H1 (cell line): Measurements from ENCODE around the gene TMEM168. TPM values are rescaled to one million over a fixed set of nuclear protein-coding genes. Genes with fewer than 3 reads are reported as not detected.

Source experiments
- CTCF ChIA-PET: fragments of 300-600 bp; sonication (Branson Sonifier 250); formaldehyde crosslinking; loops from one replicate; lab custom pipeline; 2021; ENCODE audit not compliant: partially characterized antibody; lab: Charles Lee
- POLR2A ChIA-PET: fragments of 300-600 bp; sonication (Branson Sonifier 250); formaldehyde crosslinking; loops from one replicate; lab custom pipeline; 2021; ENCODE audit warnings: inconsistent platforms; ENCODE audit not compliant: partially characterized antibody; lab: Charles Lee
- DNase-seq, 2 experiments: peaks; one replicate each; pipeline versions ENCODE4 v3.0.0 to v3.0.0-alpha.2; 2010 to 2022; ENCODE audit warnings: low spot score in 2 of 2, low read depth in 1 of 2, mixed read lengths in 1 of 2
- FAIRE-seq: peaks from 2 replicates; lab custom pipeline; 2011; peaks lifted over from hg19 to GRCh38; lab: Jason Lieb, UNC
- H2AFZ ChIP-seq: 2 replicates; pipeline ENCODE4 v1.8.1; 2012; ENCODE audit warnings: low read length, inconsistent platforms
- H2AK5ac ChIP-seq: 2 replicates; pipeline ENCODE4 v1.6.1; 2013; ENCODE audit warnings: low read depth, low read length
- H2BK120ac ChIP-seq: replicated peaks from 2 replicates; pipeline ENCODE3; 2013; ENCODE audit warnings: low read depth, low read length, inconsistent platforms
- H2BK12ac ChIP-seq: 2 replicates; pipeline ENCODE4 v1.6.1; 2013; ENCODE audit warnings: low read depth, low read length
- H2BK15ac ChIP-seq: 2 replicates; pipeline ENCODE4 v1.6.1; 2013; ENCODE audit warnings: low read length
- H2BK20ac ChIP-seq: 2 replicates; pipeline ENCODE4 v1.6.1; 2013; ENCODE audit warnings: low read length
- H2BK5ac ChIP-seq: 2 replicates; pipeline ENCODE4 v1.6.1; 2013; ENCODE audit warnings: low read depth, low read length
- H3K14ac ChIP-seq: 2 replicates; pipeline ENCODE4 v1.6.1; 2013; ENCODE audit warnings: inconsistent platforms; ENCODE audit not compliant: insufficient read length
- H3K18ac ChIP-seq: 2 replicates; pipeline ENCODE4 v1.6.1; 2013; ENCODE audit warnings: low read length; ENCODE audit errors: extremely low read depth
- H3K23ac ChIP-seq: 2 replicates; pipeline ENCODE4 v1.6.1; 2013; ENCODE audit warnings: inconsistent platforms; ENCODE audit not compliant: insufficient read length
- H3K23me2 ChIP-seq: 2 replicates; pipeline ENCODE4 v1.6.1; 2013; ENCODE audit warnings: low read depth, low read length
- H3K27ac ChIP-seq: 2 replicates; pipeline ENCODE4 v1.6.1; 2011; ENCODE audit warnings: low read depth, low read length, inconsistent platforms
- H3K27me3 ChIP-seq, 4 experiments: replicated peaks in 1 of 4; 1 replicate in 1 of 4; 2 replicates in 3 of 4; pipeline versions ENCODE4 v1.6.1 to v1.8.1; 2011 to 2013; ENCODE audit warnings: low read length in 3 of 4, mild to moderate bottlenecking in 3 of 4, inconsistent platforms in 2 of 4, mixed read lengths in 2 of 4, moderate library complexity in 1 of 4; ENCODE audit not compliant: control insufficient read depth in 3 of 4, insufficient read depth in 3 of 4; ENCODE audit errors: extremely low read depth in 1 of 4
- H3K36me3 ChIP-seq, 4 experiments: 2 replicates each; pipeline versions ENCODE4 v1.6.1 to v1.8.1; 2011 to 2013; ENCODE audit warnings: mild to moderate bottlenecking in 4 of 4, low read length in 3 of 4, moderate library complexity in 2 of 4, control low read depth in 1 of 4, inconsistent platforms in 1 of 4; ENCODE audit not compliant: insufficient read depth in 4 of 4, control insufficient read depth in 2 of 4
- H3K4ac ChIP-seq: replicated peaks from 2 replicates; pipeline ENCODE3; 2013; ENCODE audit warnings: low read length, low read depth, mixed read lengths, inconsistent platforms; ENCODE audit not compliant: insufficient read length
- H3K4me1 ChIP-seq, 4 experiments: replicated peaks in 1 of 4; 1 replicate in 1 of 4; 2 replicates in 3 of 4; pipeline versions ENCODE4 v1.6.1 to v1.8.1; 2011 to 2013; ENCODE audit warnings: low read length in 3 of 4, inconsistent platforms in 2 of 4, mixed read lengths in 1 of 4; ENCODE audit not compliant: insufficient read depth in 4 of 4, control insufficient read depth in 3 of 4
- H3K4me2 ChIP-seq, 2 experiments: 2 replicates each; pipeline versions ENCODE4 v1.6.1 to v1.8.1; 2011 to 2013; ENCODE audit warnings: low read depth in 2 of 2, low read length in 2 of 2, control low read depth in 1 of 2, inconsistent platforms in 1 of 2, mild to moderate bottlenecking in 1 of 2; ENCODE audit not compliant: insufficient read depth in 1 of 2
- H3K4me3 ChIP-seq, 4 experiments: fragments of 200-600, 300-600 bp in 1 of 4; sonication (generic), shearing (Covaris generic), sonication (Bioruptor Twin) in 1 of 4; 2 replicates each; pipeline versions ENCODE4 v1.5.1 to v1.8.1; 2011 to 2016; ENCODE audit warnings: low read length in 4 of 4, low read depth in 3 of 4, control low read depth in 2 of 4, inconsistent platforms in 2 of 4, mild to moderate bottlenecking in 2 of 4, mixed read lengths in 1 of 4, moderate library complexity in 1 of 4; ENCODE audit not compliant: insufficient read depth in 2 of 4; ENCODE audit errors: extremely low read depth in 1 of 4
- H3K56ac ChIP-seq: replicated peaks from 2 replicates; pipeline ENCODE3; 2013; ENCODE audit warnings: low read depth, mild to moderate bottlenecking, mixed read lengths, low read length, inconsistent platforms; ENCODE audit not compliant: insufficient read length
- H3K79me1 ChIP-seq: 2 replicates; pipeline ENCODE4 v1.6.1; 2013; ENCODE audit warnings: low read depth, low read length, control low read depth
- H3K79me2 ChIP-seq, 2 experiments: 2 replicates each; pipeline versions ENCODE4 v1.6.1 to v1.8.1; 2012 to 2013; ENCODE audit warnings: low read length in 2 of 2, mild to moderate bottlenecking in 2 of 2, inconsistent platforms in 1 of 2; ENCODE audit not compliant: insufficient read depth in 2 of 2, control insufficient read depth in 1 of 2
- H3K9ac ChIP-seq, 4 experiments: replicated peaks in 1 of 4; 1 replicate in 1 of 4; 2 replicates in 3 of 4; pipeline versions ENCODE4 v1.6.1 to v1.8.1; 2011 to 2013; ENCODE audit warnings: low read depth in 3 of 4, low read length in 3 of 4, control low read depth in 2 of 4, mild to moderate bottlenecking in 2 of 4, moderate library complexity in 2 of 4, inconsistent platforms in 1 of 4; ENCODE audit errors: extremely low read depth in 1 of 4
- H3K9me3 ChIP-seq, 2 experiments: 2 replicates each; pipeline versions ENCODE4 v1.6.1 to v1.8.1; 2012 to 2013; ENCODE audit warnings: mild to moderate bottlenecking in 2 of 2, moderate library complexity in 2 of 2, control low read depth in 1 of 2, inconsistent platforms in 1 of 2, low read depth in 1 of 2, low read length in 1 of 2, mixed read lengths in 1 of 2; ENCODE audit not compliant: insufficient read depth in 2 of 2
- H4K20me1 ChIP-seq, 2 experiments: replicated peaks in 1 of 2; 2 replicates each; pipeline versions ENCODE3 to v1.8.1; 2011 to 2013; ENCODE audit warnings: inconsistent platforms in 2 of 2, low read length in 2 of 2, mild to moderate bottlenecking in 1 of 2; ENCODE audit not compliant: insufficient read depth in 2 of 2, control insufficient read depth in 1 of 2
- H4K5ac ChIP-seq: 2 replicates; pipeline ENCODE4 v1.6.1; 2013; ENCODE audit warnings: low read length, low read depth, mixed read lengths, inconsistent platforms; ENCODE audit not compliant: insufficient read length
- H4K8ac ChIP-seq: 2 replicates; pipeline ENCODE4 v1.8.0; 2013; ENCODE audit warnings: mild to moderate bottlenecking, moderate library complexity, low read length, inconsistent platforms; ENCODE audit not compliant: insufficient read depth; ENCODE audit errors: extremely low read depth
- H4K91ac ChIP-seq: replicated peaks from 2 replicates; pipeline ENCODE3; 2013; ENCODE audit warnings: low read length, mixed read lengths, inconsistent platforms; ENCODE audit not compliant: insufficient read length
- CBX5 ChIP-seq: fragments of 300-800, 300-1000 bp; sonication (generic); IDR thresholded peaks from 2 replicates; pipeline ENCODE4 v1.7.1; 2016; ENCODE audit warnings: antibody characterized with exemption, low read length, low read depth
- CHD2 ChIP-seq: IDR thresholded peaks from 2 replicates; pipeline ENCODE4 v1.6.1; 2012; ENCODE audit warnings: low read length, improper control_type of control experiment
- SAP30 ChIP-seq: fragments of 300-600 bp; sonication (generic); IDR thresholded peaks from 2 replicates; pipeline ENCODE4 v1.7.1; 2012; ENCODE audit warnings: low read length, moderate library complexity, mild to moderate bottlenecking, inconsistent platforms; ENCODE audit not compliant: insufficient read depth, insufficient replicate concordance
- SP2 ChIP-seq: IDR thresholded peaks from 2 replicates; pipeline ENCODE4 v1.6.1; 2012; ENCODE audit warnings: mild to moderate bottlenecking, low read length, inconsistent platforms
- WGBS, 2 experiments: shearing (Covaris generic) in 1 of 2; methylation state at CpG; one replicate each; pipeline versions ENCODE4 v1.1.6 to v1.1.7; 2013 to 2015; ENCODE audit warnings: low lambda C conversion rate in 2 of 2, mixed read lengths in 2 of 2, inconsistent platforms in 1 of 2, low coverage in 1 of 2, missing lambda C conversion rate in 1 of 2; ENCODE audit not compliant: insufficient replicate concordance in 2 of 2, insufficient coverage in 1 of 2, insufficient read length in 1 of 2; ENCODE audit errors: extremely low coverage in 1 of 2, missing lambda C conversion rate in 1 of 2; 5-methylcytosine and 5-hydroxymethylcytosine counted together
- polyA plus RNA-seq, 7 experiments: library from polyadenylated mRNA; depleted of rRNA in 3 of 7; stranded (reverse) in 5 of 7; unstranded in 2 of 7; fragments of >200 nt in 5 of 7; fragments of 200-250 nt in 2 of 7; gene quantifications; 1 replicate in 5 of 7; 2 replicates in 1 of 7; 4 replicates in 1 of 7; pipeline versions ENCODE4 v1.2.1 to v1.2.3, GENCODE V29; 2011 to 2013; ENCODE audit warnings: missing spikeins in 2 of 7, mixed read lengths in 2 of 7
- total RNA-seq: library from RNA; stranded (reverse); fragmentation: NEBNext Ultra II Directional; extraction: Animal tissue kit (Norgen Biotek cat#: 25700); gene quantifications from 2 replicates; pipeline ENCODE4 v1.2.1, GENCODE V29; 2021
- TF ChIP-seq, protein P1 (sequence below): IDR thresholded peaks from 2 replicates; pipeline ENCODE4 v1.6.1; 2012; ENCODE audit warnings: inconsistent platforms

TMEM168 gene
- total and polyA plus RNA-seq, 2 of the 8 experiments (the other 6 are each of a cell fraction or from before 2014, with no cell fraction given), result 8.9 to 11.1 TPM

DNA sequence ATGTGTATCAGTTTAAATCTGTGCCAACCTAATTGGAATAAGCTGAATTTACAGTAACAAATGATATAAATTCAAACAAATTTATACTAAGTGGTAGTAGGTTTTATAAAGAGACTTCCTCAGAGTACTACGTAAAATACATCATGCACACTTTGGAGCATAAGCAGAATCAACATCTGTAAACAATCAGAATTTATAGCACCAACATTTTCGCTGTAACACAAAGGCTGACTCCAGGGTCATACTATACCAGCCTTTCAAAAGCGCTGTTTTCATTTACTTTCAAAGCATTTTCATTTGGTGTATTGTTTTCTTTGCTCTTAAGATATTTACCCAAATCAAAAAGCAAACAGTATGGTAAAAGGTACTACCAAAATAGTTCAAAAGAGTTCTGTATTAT is 29.3 kb upstream of the TMEM168 start:
- POLR2A ChIA-PET, result no interaction called here
- no peak for FAIRE-seq
- no peak overlapping the region for H3K18ac ChIP-seq
- no peak for TF ChIP-seq CBX5
- TF ChIP-seq, protein P1, sequence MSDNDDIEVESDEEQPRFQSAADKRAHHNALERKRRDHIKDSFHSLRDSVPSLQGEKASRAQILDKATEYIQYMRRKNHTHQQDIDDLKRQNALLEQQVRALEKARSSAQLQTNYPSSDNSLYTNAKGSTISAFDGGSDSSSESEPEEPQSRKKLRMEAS, result no peak
- TF ChIP-seq SAP30, result no peak
- TF ChIP-seq CHD2, result no peak
- TF ChIP-seq SP2, result no peak

More for the DNA sequence above, 29.3 kb upstream of the TMEM168 start:
- 93% methylated on average over 3 of the region's 3 CpGs; no CpG with 5 or more reads in 1 of the 2 experiments for WGBS, 2 experiments
- Histone ChIP-seq H2BK120ac (no peak overlapping the region), H3K23me2 (no peaks in the 10 kb centered on the region), H3K27ac (no peak overlapping the region), H2AK5ac (no peak overlapping the region), H4K8ac (no peak overlapping the region), H3K79me2 (no peaks in the 10 kb centered on the region), H4K20me1 (no peaks in the 10 kb centered on the region), H2BK20ac (no peak overlapping the region), H3K27me3 (no peaks in the 10 kb centered on the region), H3K4me1 (peaks cover 0 to 4% (median 1%) of the 10 kb centered on the region in 4 experiments; a peak in 1 of 7 replicates), H3K4me2 (no peak overlapping the region), H2BK5ac (no peak overlapping the region), H3K9ac (no peak overlapping the region), H3K4ac (no peak overlapping the region), H3K23ac (no peak overlapping the region), H3K79me1 (no peaks in the 10 kb centered on the region), H2BK15ac (no peak overlapping the region), H3K36me3 (no peaks in the 10 kb centered on the region), H2AFZ (no peak overlapping the region), H2BK12ac (no peak overlapping the region), H3K56ac (no peak overlapping the region), H4K5ac (no peak overlapping the region), H3K14ac (no peak overlapping the region), H3K9me3 (no peaks in the 10 kb centered on the region), H3K4me3 (no peak overlapping the region), H4K91ac (no peak overlapping the region)
- CTCF ChIA-PET, result interaction anchor here (1.6 to 2.0 kb wide), 2 partner anchors 11 to 50 kb away, joined by 4 to 5 read pairs; no protein-coding TSS in a partner anchor
- no peak for DNase-seq
